WTC11 (cell line): Measurements from ENCODE around the gene ADAMTS7.
"Not testable (repeated sequence)": the region's sequence is repeated elsewhere in the genome, so short reads cannot be mapped to it uniquely, and the experiment has no call there.

Experiments used
- KAT7 ChIP-seq: sonication (generic); formaldehyde crosslinking; IDR thresholded peaks from 2 replicates; pipeline ENCODE4 v1.8.1; 2023; ENCODE audit warnings: missing genetic modification reagents, mild to moderate bottlenecking, borderline replicate concordance
- TF ChIP-seq, protein P1 (sequence below): sonication (generic); formaldehyde crosslinking; IDR thresholded peaks from 2 replicates; pipeline ENCODE4 v1.8.1; 2022; ENCODE audit warnings: low read depth, missing genetic modification reagents, borderline replicate concordance

DNA sequence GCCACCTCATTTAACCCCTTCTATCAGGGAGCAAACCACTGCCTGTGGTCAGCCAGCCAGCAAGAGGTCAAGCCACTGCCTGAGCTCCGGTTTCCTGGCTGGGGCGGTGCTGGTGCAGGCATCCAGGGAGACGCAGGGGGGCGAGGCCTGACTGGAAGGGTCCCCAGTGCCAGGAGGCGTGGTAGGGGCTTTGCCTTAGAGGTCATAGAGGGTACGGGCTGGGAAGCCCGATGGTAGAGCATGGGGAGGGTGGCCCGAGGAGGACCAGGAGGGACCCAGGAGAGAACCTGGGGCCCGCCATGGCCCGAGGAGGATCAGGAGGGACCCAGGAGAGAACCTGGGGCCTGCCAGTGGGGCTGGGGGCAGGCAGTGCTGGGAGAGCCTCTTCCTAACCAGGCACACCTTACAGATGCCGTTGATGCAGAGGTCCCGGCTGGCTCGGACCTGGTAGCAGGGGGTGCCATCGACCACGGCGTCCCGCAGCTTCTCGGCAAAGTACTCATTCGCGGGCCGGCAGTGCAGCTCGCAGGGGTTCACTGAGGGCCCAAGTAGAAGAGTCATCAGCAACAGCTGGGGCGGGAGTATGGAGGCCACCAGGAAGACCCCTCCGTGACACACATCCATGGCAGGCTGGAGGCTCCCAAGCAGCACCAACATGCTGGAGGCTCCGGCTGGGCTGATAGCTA is 37.4 kb downstream of the ADAMTS7 start:
- TF ChIP-seq KAT7 (CRISPR knock-in tag): not testable (repeated sequence)
- TF ChIP-seq, protein P1, sequence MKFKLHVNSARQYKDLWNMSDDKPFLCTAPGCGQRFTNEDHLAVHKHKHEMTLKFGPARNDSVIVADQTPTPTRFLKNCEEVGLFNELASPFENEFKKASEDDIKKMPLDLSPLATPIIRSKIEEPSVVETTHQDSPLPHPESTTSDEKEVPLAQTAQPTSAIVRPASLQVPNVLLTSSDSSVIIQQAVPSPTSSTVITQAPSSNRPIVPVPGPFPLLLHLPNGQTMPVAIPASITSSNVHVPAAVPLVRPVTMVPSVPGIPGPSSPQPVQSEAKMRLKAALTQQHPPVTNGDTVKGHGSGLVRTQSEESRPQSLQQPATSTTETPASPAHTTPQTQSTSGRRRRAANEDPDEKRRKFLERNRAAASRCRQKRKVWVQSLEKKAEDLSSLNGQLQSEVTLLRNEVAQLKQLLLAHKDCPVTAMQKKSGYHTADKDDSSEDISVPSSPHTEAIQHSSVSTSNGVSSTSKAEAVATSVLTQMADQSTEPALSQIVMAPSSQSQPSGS (CRISPR knock-in tag): not testable (repeated sequence)
